Jurkat, Clone E6-1 (cell line): Measurements from ENCODE around the gene DIDO1.
"Not testable (repeated sequence)": the region's sequence is repeated elsewhere in the genome, so short reads cannot be mapped to it uniquely, and the experiment has no call there.

Experiments used
- DNase-seq: peaks from one replicate; pipeline ENCODE4 v3.0.0-alpha.2; 2011; ENCODE audit warnings: low read depth, low spot score
- H3K4me3 ChIP-seq: 2 replicates; pipeline ENCODE4 v1.5.1; 2011; ENCODE audit warnings: mild to moderate bottlenecking, low read length, control low read depth, moderate library complexity

DIDO1 gene

DNA sequence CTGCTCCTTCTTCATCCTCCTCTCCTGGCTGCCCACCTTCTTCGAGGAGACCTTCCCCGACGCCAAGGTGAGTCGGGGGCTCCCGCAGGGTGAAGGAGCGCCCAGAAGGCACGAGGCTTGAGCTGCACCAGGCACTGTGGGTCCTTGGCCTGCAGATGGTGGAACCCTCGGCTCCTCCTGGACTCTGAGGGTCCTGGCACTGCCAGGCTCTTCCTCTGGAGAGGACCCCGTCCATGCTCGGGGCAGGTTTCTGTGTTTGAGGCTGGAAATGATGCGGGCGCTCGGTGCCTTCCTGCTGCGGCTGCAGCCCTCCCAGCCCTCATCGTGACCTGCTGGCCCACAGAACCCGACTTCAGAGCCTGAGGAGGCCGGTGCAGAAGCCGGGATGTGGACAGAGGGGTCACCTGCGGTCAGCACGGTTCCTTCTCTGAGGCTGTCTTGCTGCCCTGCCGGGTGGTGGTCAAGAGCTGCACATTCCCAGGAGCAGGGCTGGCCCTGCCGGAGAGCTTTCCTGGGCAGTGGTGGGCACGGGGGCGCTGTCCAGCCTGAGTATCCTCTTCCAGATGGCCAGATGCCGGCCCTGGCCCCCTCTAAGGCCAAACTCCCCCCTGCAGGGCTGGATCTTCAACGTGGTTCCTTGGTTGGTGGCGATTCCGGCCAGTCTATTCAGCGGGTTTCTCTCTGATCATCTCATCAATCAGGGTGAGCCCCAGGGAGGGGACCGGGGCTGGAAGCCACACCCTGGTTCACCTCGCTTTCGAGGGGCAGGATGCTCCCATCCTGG, 37.5 kb upstream of the DIDO1 start:
- DNase-seq, result no peak
- no peak overlapping the region for H3K4me3 ChIP-seq

DNA sequence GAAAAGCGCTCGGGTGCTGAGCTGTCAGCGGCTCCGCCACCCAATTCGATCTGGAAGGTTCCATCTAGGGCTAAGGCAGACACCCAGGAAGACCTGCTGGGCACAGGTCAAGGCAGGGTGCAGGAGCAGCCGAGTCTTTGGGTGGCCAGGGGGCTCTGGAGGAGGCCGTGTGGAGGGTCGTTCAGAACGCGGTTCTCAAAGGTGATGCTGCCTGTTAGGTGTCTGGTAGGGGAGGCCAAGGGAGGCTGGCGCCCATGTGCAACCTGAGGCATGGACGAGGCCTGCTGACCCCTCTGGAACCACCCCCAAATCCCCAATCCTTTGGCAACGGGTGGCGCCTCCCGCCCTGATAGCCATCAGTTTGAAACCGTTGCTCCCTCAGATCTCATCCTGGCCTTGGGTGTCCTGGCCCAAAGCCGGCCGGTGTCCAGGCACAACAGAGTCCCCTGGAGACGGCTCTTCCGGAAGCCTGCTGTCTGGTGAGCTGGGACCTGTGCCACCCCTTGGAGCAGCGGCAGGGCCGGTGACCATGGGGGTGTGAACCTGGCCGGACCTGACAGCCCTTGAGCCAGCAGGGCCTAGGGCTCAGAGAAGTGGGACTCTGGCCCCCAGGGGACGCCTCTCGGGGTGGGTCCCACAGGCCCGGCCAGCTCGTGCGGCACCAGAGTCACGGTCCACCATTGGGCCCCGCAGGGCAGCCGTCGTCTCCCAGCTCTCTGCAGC, 36.7 kb upstream of the DIDO1 start:
- no peak for DNase-seq
- H3K4me3 ChIP-seq, result no peak overlapping the region

DNA sequence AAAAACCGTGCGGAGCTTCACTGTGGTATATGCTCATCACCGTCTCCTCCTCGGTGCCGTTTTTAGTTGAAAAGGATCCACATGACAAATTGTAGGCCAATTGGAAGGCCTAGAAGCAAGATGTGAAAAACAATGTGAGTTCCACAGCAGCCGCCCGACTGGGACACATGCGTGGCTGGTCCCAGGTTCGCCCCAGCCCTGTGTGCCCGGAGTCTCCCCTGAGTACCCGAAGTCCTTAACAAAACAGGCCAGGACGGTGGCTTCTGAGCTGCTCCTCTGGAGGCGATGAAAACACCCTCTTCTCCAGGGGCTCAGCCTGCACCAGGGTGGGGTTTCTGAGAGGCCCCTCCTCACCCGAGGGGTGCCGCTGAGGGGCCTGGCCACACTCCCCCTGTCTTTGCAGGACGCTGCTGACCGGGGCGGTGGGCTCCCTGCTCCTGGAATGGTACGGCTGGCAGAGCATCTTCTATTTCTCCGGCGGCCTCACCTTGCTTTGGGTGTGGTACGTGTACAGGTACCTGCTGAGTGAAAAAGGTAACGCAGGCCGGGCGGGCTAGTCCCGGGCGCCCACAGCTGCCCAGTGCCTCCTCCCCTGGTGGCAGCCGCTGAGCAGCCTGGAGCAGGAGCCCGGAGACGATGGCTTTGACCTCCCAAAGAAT, 36.0 kb upstream of the DIDO1 start:
- no peak for DNase-seq

DNA sequence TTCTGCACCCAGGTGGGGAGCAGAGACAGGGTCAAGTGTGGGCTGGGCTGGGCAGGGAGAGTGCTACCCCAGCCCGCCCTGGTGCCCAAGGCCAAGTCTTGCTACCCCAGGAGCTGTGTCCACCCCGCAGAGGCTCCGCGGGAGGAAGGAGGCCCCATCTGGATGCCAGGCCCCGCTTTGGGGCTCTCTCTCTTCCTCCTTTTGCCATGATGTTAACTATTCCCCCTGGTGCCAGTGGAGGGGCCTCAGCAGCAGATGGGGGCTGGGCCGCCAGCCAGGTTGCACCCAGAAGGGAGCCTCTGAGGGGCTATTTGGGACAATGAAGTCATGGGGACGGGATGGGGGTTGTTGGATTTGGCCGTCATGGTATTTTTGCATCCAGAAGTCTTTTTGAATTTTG, 35.5 kb upstream of the DIDO1 start:
- no peak overlapping the region for H3K4me3 ChIP-seq
- DNase-seq, result no peak

More for the DNA sequence above, 36.0 kb upstream of the DIDO1 start:
- H3K4me3 ChIP-seq, result no peak overlapping the region

DNA sequence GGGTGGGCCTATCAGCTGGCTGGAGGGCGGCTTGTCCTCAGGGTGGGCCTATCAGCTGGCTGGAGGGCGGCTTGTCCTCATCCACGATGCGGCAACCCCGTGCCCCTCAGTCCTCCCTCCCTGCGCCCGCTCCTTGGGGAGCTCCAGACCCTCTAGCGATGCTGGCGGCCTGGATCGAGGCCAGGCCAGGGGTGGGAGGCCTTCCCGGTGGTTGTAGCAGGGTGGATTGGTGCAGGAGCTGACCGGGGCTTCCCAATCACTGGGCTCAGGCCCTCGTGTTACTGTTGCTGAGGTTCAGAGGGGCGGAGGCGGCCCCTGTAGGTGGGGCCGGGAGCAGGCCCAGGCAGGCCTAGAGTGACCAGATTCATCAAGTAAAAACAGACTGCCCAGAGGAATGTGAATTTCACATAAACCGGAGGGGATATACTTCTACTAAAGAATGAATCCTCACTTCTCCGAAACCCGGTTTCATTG, 35.0 kb upstream of the DIDO1 start:
- DNase-seq, result no peak
- H3K4me3 ChIP-seq, result no peak overlapping the region

DNA sequence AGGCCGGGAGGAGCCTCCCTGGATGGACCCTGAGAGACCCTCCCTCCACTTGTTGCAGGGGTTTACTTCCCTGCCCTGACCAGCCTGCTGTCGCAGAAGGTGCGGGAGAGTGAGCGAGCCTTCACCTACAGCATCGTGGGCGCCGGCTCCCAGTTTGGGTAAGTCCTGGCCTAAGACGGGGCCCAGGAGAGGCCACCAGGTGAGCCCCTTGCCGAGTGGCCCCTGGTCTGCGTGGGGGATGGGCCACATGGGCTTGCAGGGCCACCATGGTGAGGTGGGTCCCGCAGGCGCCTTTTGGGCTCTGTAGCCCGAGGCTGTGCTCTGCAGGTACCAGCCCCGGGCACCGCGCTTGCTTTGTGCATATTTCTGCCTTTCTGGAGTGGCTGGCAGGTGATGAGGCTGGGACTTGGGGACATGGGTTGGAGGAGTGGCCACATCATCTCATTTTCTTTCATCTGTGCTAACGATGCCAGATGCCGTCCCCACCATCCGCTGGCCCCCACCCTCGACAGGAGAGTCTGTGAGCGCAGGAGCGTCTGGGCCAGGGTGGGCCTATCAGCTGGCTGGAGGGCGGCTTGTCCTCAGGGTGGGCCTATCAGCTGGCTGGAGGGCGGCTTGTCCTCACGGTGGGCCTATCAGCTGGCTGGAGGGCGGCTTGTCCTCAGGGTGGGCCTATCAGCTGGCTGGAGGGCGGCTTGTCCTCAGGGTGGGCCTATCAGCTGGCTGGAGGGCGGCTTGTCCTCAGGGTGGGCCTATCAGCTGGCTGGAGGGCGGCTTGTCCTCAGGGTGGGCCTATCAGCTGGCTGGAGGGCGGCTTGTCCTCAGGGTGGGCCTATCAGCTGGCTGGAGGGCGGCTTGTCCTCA, 34.4 kb upstream of the DIDO1 start:
- DNase-seq, H3K4me3 ChIP-seq: not testable (repeated sequence)

DNA sequence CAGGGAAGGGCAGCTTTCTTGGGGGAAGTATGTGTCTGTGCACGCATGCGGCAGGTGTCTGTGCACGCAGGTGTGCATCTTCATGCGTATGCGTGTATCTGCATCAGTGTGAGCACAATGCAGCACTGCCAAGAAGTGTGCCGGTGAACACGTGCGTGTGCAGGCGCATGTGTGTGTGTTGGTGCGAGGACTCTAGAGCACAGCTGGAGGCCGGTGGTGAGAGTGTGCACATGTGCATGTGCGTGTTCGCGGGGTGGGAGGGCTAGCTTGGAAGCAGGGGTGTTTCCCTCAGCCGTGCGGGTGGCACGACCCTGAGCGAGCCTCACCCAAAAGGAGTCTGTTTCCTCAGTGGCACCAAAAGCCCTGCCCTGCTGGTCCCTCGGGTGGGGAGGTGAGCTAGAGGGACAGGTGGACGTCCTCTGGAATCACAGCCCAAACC, 33.7 kb upstream of the DIDO1 start:
- no peak overlapping the region for H3K4me3 ChIP-seq
- no peak for DNase-seq

DNA sequence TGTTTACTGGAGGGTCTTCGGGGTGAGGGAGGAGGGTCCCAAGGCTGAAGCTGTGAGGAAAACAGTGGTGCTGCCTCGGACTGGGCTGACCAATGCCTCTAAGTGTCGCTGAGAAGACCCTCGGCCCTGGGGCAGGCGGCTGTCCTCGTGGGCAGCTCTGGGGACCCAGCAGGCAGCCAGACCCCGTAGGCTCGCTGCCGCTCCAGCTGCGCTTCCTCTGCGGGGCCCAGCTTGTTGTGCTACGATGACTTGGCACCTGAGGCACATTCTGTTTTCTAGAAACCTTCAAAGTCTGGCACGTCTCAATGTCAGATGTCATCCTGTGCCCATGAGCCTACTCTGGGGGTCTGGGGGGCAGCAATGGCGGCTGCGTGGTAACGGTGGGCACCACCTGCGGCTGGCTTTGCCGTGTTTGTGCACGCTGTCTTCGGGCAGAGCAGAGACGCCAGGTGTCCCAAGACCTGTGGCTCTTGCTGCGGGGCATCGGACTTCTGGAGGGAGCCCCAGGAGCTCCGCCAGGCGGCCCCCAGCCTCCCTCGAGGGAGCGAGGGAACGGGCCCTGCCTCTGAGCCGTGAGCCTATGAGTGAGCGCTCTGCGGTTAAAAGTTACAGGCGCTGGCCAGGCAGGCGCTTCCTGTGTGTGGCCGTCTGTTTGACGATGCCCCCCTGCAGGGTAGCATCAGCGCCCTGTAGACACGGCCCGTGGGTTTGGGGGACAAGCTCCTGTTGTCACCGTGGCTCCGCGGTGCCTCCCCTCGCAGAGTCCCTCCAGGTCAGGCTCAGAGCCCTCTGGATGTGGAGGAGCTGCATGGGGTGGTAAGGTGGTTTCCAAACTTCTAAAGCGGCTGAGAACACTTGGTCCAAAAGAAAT, 33.0 kb upstream of the DIDO1 start:
- H3K4me3 ChIP-seq, result no peak overlapping the region
- no peak for DNase-seq

DNA sequence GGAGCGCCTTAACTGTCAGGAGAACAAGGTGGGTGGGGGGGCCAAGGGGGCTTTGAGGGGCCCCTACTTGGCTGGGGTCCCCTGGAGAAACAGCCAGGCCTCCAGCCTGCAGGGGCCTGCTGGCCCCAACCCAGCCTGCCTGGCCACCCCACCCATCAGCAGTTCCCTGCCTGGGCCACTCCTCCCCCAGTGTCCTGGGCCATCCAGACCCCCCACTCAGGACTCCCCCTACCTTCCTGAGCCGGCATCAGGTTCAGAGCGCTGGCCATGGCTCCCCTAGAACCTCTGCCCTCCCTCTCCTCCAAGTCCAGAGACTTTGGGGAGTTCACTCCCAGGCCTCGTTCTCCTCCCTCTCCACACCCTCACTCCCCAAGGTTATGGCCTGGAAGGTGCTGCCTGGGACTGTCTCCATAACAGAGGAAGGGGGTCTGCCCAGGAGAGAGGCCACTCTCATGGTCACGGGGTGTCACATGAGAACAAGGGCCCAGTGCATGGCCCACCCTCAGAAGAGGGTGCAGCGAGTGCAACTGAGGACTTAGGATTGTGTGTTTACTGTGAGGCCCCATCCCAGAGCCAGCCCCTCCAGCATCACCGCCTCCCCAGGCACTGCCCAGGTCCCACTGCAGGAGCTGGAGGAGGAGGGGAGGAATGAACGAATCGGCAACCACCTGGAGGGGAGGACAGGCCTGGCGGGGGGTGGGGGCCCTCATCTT, 32.2 kb upstream of the DIDO1 start:
- H3K4me3 ChIP-seq, result no peak overlapping the region
- no peak for DNase-seq

DNA sequence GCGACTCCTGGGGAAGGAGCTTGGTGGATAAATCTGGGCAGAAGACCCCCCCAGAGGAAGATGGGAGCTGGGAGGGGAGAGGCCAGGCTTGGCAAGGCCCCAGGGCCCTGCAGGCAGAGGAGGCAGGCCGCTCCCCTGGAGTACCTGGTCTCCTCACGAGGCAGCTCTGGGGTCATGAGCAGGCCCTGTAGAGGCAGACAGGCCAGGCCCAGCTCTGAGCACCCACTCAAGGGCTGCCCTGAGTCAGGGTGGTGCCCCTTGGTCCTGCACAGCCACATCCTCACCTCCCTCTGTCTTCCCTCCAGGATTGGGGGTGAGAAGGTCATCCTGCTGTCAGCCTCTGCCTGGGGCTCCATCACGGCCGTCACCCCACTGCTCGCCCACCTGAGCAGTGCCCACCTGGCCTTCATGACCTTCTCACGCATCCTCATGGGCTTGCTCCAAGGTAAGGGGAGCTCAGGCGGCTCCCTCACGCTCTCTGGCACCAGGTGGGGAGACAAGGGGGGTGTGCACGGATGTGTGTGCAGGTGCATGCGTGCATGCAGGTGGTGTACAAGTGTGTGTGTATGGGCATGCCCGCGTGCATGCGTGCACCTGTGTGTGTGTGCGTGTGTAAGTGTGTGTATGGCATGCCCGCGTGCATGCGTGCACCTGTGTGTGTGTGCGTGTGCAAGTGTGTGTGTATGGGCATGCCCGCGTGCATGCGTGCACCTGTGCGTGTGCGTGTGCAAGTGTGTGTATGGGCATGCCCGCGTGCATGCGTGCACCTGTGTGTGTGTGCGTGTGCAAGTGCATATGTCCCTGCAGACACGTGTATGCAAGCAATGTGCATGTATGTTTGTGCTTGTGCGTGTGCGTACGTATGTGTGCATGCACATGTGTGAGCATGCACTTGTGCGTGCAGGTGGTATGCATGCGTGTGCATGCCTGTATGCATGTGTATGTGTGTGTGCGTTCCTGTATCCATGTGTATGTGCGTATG, 31.1 kb upstream of the DIDO1 start:
- no peak for DNase-seq
- no peak overlapping the region for H3K4me3 ChIP-seq

DNA sequence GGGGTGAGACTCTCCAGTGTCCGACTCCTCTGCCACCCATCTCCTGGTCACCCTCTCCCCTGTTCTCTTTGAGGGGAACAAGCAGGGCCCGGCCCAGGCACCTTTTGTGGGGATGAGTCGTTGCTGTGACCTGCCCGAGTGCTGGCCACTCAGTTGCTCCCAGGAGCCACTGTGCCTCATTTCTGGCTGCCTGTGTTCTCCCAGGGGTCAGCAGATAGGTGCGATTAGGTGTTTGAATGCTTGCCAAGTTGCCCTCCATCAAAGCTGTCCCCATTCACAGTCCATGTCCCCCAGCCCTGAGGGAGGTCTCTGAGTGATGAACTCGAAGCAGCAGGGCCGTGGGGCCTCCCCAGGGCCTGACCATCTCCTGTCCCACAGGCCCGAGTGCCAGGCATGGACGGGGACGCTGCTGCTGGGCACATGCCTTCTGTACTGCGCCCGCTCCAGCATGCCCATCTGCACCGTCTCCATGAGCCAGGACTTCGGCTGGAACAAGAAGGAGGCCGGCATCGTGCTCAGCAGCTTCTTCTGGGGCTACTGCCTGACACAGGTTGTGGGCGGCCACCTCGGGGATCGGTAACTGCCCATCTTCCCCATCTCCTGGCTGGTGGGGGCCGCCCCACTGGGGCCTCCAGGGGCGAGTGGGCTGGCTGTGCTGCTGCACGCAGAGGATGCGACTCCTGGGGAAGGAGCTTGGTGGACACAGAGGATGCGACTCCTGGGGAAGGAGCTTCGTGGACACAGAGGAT, 30.3 kb upstream of the DIDO1 start:
- no peak for DNase-seq
- H3K4me3 ChIP-seq, result no peak overlapping the region

DNA sequence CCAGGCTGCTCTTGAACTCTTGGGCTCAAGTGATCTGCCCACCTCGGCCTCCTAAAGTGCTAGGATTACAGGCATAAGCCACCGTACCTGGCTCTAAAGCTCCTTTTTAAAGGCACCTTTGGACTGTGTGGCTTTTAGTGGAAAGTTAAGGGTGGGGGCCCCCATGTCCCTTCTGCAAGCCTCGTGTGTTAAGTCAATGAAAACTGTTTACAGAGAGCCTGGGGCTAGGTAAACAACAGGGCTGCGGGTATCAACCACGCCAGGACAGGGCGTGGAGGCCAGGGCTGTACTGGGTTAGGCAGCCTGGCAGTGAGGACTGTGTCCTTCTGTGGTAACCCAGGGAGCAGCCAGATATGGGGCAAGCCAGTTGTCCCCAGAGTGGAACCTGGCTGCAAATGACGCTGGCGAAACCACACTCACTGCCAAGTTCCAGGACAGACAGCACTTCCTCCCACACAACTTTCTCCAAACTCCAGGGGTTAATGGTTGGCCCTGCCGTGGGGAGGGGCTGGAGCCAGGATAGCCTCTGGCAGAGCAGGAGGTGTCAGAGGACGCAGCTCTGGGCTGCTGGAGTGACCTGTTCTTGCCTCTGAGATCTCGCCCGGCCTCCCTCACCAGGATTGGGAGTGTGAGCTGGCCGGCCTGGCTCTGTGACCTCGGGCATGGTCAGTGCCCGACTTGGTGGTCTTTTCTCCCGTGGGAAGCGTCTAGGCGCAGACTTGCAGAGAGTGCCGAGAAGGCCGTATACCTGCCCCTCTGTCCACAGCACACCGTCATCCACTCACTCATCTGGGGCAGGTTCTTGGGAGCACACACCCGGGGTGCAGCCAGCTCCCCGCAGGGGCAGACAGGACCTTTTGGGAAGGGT, 29.4 kb upstream of the DIDO1 start:
- DNase-seq, result no peak
- no peak overlapping the region for H3K4me3 ChIP-seq

DNA sequence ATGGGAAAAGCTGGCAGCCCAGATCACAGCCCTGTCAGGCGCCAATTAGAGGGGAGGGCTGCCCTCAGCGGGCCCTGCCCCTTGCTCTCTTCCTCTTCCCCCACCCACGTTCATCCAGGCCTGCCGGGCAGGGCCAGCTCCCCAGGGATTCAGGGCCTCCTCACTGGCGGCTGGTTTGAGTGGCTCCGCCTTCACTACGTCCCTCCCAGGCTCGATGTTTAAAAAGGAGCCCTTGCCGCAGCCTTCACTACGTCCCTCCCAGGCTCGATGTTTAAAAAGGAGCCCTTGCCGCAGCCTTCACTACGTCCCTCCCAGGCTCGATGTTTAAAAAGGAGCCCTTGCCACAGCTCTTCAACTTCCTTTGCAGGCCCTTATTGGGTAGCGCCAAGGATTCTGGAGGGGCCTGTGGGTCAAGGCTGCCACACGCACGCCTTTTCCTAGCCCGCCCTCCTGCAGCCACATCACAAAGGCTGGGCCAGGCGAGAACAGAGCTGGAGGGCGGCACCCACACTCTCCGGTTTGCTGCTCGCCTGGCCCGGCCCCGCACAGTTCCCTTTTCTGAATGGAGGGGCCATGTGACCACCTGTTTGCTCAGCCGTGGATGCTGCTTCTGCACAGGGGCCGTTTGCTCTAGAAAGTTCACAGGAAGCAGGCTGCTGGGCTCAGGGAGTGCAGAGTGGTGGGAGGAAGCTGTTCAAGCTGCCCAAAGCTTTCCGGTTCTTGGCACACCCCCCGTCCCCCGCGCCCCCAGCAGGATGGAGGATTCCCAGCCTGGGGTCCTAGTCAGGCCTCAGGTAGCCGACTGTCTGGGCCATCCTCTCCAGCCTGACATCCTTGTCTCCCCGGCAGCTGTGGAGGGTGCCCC, 27.8 kb upstream of the DIDO1 start:
- peak overlapping the region; percentile 15 for H3K4me3 ChIP-seq
- peak; percentile 88 for DNase-seq
